HG03064 (cell line): Measurements from ENCODE around the gene CD226.
"Not testable (repeated sequence)": the region's sequence is repeated elsewhere in the genome, so short reads cannot be mapped to it uniquely, and the experiment has no call there.

ENCODE experiments used
- ATAC-seq: cut with Tn5 transposase; IDR thresholded peaks from one replicate; pipeline ENCODE4 v1.9.1; 2021; ENCODE audit warnings: low read depth; ENCODE audit not compliant: unreplicated experiment

The CD226 gene

GRCh38 chr18:69916412-69916811, 31.3 kb downstream of the CD226 start:
- no peak for ATAC-seq

DNA sequence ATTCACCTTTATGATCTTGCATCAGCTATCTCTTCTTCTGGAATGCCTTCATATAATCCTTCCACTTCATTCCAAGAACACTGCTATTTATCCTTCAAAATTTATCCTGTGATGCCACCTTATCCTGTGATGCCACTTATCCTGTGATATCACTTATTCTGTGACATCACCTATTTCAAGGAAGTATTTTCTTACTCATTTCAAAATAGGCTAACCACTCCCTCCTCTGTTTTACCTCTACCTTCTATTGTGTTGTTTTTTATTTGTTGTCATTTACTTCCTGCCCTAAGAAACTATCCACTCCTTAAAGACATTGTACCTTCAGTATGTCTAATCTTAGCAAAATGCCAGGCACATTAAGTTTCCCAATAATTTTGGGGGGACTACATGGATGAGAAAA, 38.8 kb downstream of the CD226 start:
- ATAC-seq = no peak

DNA sequence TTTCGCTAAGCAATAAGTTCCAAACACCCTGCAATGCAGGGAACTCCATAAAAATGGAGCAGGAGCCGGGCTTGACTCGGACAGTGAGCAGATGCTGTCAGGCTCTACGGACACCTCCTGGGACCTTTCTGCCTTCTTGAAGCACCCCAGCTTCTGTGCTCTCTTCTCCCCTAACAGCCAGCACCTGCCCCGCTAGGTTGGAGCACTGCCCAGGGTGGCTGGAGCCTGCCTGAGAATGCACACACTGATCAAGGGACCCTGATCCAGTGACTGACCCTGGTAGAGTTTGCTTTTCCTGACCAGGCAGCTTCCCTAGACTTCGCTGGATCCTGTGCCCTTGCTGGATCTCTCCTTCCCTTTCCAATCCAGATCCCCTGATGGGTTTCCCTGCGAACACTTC, 40.9 kb downstream of the CD226 start:
- ATAC-seq = no peak

- no peak for ATAC-seq
Observed at GRCh38 chr18:69900941-69901340, 46.7 kb downstream of the CD226 start.

GRCh38 chr18:69899154-69899923, 48.3 kb downstream of the CD226 start:
- ATAC-seq = not testable (repeated sequence)

DNA sequence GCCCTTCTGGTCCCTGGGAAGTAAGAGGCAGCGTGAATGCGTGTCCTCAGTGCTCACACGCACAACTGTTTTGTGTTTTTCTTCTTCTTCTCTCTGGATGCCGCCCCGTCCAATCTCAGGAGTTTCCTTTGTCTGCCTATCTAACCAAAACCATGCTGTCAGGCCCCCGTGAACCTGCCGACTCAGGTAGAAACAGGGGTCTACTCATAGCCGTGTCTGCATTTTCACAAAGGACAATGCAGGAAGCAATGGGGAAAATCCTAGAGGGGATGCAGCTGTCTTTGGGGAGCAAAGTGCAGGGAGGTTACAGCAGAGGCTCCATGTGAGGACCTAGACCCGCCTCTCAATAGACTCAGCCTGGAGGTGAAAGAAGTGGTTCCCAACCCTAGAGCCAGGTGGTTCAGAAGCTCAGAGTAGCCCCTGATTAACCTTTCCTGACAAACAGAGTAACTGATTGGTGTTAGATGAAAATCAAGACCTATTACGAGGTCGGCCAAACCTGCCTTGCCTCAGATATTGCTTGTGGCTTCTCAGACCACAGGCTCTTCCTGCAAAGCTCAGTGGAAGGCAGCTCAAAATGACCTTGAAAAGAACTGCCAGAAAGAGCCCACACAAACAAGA, 49.3 kb downstream of the CD226 start:
- ATAC-seq = peak; percentile 37

DNA sequence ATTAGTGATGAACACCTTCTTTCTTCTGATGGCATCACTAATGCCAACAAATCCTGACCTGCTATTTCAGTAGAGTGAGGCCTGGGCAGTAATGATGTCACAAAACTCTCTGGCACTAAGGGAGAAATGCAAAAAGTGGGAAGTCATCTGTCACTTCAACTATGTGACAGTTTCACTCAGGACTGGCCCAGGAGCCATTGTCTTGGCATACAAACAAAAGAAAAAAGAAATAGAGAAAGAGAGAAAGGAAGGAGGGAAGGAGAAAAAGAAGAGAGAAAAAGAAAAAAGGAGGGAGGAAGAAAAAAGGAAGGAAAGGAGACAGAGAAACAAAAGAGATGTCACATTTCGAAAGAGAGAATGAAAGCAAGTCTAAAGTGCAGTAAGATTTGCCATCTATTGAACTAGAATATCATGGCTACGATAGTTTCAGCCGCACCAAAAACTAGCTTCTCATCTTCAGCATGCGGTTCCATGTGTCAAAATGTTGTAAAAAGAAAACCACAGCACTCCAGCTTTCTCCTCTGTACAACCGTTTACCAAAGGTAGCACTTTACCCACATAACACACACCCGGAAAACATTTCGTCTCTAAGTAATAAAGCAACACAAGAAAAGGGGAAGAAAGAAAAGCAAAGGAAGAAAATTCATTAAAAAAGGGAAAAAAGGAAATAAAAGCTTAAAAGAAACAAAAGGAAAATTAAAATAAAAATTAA, 50.1 kb downstream of the CD226 start:
- peak; percentile 59 for ATAC-seq

GRCh38 chr18:69895066-69896047, 52.3 kb downstream of the CD226 start:
- no peak for ATAC-seq

GRCh38 chr18:69894467-69894866, 53.2 kb downstream of the CD226 start:
- no peak for ATAC-seq

GRCh38 chr18:69890558-69890957, 57.1 kb downstream of the CD226 start:
- no peak for ATAC-seq

GRCh38 chr18:69889009-69889408, 58.7 kb downstream of the CD226 start:
- no peak for ATAC-seq

DNA sequence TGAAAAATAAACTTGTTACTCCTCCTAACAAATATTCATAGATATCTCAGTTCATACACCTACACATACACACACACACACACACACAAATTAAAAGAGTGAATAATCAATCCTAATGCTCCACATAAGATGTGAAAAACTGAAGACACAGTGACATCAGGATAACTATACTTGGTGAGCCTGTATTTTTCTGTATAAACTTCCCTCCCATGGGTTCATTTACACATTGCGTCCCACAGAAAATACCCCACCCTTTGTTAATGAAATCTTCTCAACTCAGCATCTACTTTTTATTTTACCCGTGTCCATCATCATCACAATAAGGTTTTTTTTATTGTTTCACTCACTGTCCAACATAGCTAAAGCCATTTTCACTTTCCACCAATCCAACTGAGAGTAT, 60.4 kb downstream of the CD226 start:
- no peak for ATAC-seq

GRCh38 chr18:69885841-69886531, 61.7 kb downstream of the CD226 start:
- ATAC-seq = peak; percentile 54

GRCh38 chr18:69885355-69885754, 62.3 kb downstream of the CD226 start:
- no peak for ATAC-seq

- ATAC-seq = no peak
Observed at GRCh38 chr18:69883781-69884180, 63.9 kb downstream of the CD226 start.

- ATAC-seq = peak; percentile 55
Observed at GRCh38 chr18:69882965-69883668, 64.6 kb downstream of the CD226 start.

DNA sequence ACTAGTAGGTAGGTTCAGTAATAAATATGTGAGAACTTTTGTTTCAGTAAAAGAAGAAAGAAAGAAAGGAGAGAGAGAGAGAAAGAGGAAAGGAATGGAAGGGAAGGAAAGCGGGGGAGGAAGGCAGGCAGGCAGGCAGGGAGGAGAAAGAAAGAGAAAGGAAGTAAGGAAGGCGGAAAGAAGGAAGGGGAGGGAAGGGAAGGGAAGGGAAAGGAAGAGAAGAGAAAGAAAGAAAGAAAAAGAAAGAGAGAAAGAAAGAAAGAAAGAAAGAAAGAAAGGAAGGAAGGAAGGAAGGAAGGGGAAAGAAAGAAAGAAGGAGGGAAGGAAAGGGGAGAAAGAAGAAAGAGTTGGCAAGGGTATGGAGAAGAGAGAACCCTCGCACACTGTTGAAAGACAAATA, 67.6 kb downstream of the CD226 start:
- ATAC-seq = no peak

- not testable (repeated sequence) for ATAC-seq
Observed at GRCh38 chr18:69879051-69879450, 68.6 kb downstream of the CD226 start.

GRCh38 chr18:69878213-69878933, 69.3 kb downstream of the CD226 start:
- ATAC-seq = no peak
